ENCODE data around the gene OR10G3.
A peak's percentile ranks its signal among the peaks of the same experiment; 100 is the strongest.

Gene OR10G3

GRCh38 chr14:21535545-21536417, 44.1 kb downstream of the OR10G3 start:
- H3K4me2 ChIP-seq (ENCODE audit: insufficient read depth, low read length, poor library complexity, severe bottlenecking), result peak overlapping the region; percentile 63
- H2BK5ac ChIP-seq (ENCODE audit: low read length), result peak overlapping the region; percentile 97
- H3K36me3 ChIP-seq (replicated peaks in 1 of 2; ENCODE audit: control insufficient read depth in 2 of 2, insufficient read depth in 2 of 2, low read length in 2 of 2), result peaks cover 0 to 18% of the 10 kb centered on the region in 2 donors
- H2BK12ac ChIP-seq (ENCODE audit: low read length), result no peak overlapping the region
- WGBS, 2 donors (ENCODE audit: extremely low coverage in 2 of 2, insufficient read length in 2 of 2, insufficient replicate concordance in 1 of 2), result no CpG with 5 or more reads among the region's 6 CpGs
- no peak overlapping the region for H2AK5ac ChIP-seq (ENCODE audit: low read depth, low read length)
- peak overlapping the region; percentile 68 to 89 for H3K4me3 ChIP-seq (ENCODE audit: low read length in 2 of 2)
- no peaks in the 10 kb centered on the region for H3K27me3 ChIP-seq (ENCODE audit: control insufficient read depth in 3 of 3, insufficient read depth in 3 of 3, low read depth in 1 of 3, low read length in 3 of 3)
- peak overlapping the region; percentile 100 for H3K27ac ChIP-seq (replicated peaks; ENCODE audit: low read length)
- H3K4me1 ChIP-seq (ENCODE audit: control insufficient read depth in 2 of 2, insufficient read depth in 1 of 2, low read depth in 1 of 2, low read length in 2 of 2), result peaks cover 13 to 36% of the 10 kb centered on the region in 2 donors
- no peak for DNase-seq (ENCODE audit: low spot score)
- no peak overlapping the region for H2BK120ac ChIP-seq (ENCODE audit: low read depth, low read length)
- H4K91ac ChIP-seq (ENCODE audit: low read depth, low read length, poor library complexity), result no peak overlapping the region
- no peak overlapping the region for H3K14ac ChIP-seq (ENCODE audit: low read length)
- no peaks in the 10 kb centered on the region for H3K79me1 ChIP-seq (ENCODE audit: low read depth, low read length)
- H2BK15ac ChIP-seq (ENCODE audit: low read length), result no peak overlapping the region
- H3K9ac ChIP-seq (ENCODE audit: low read depth, low read length, poor library complexity), result peak overlapping the region; percentile 50
- H3K4ac ChIP-seq (ENCODE audit: low read length), result no peak overlapping the region
- H2AFZ ChIP-seq (ENCODE audit: low read length), result no peak overlapping the region
- H3K18ac ChIP-seq (ENCODE audit: low read length), result peak overlapping the region; percentile 90
- H4K8ac ChIP-seq (ENCODE audit: low read depth, low read length), result no peak overlapping the region
- H3K23ac ChIP-seq (ENCODE audit: low read depth, low read length, poor library complexity), result no peak overlapping the region
- H3K9me3 ChIP-seq (replicated peaks in 1 of 2; ENCODE audit: control insufficient read depth in 2 of 2, insufficient read depth in 1 of 2, low read depth in 1 of 2, low read length in 2 of 2), result no peaks in the 10 kb centered on the region

GRCh38 chr14:21534576-21534975, 45.3 kb downstream of the OR10G3 start:
- Histone ChIP-seq H3K4me3 (ENCODE audit: low read length in 2 of 2) (peak overlapping the region; percentile 68 to 80), H3K27ac (replicated peaks; ENCODE audit: low read length) (peak overlapping the region; percentile 100)

GRCh38 chr14:21533294-21533693, 46.6 kb downstream of the OR10G3 start:
- no peak overlapping the region for H3K9ac ChIP-seq (ENCODE audit: low read depth, low read length, poor library complexity)
- H3K23ac ChIP-seq (ENCODE audit: low read depth, low read length, poor library complexity), result no peak overlapping the region
- no peak overlapping the region for H3K14ac ChIP-seq (ENCODE audit: low read length)
- no peak overlapping the region for H4K91ac ChIP-seq (ENCODE audit: low read depth, low read length, poor library complexity)
- H4K8ac ChIP-seq (ENCODE audit: low read depth, low read length), result no peak overlapping the region
- H3K4me3 ChIP-seq (ENCODE audit: low read length in 2 of 2), result peak overlapping the region in 1 of 2 donors; percentile 44
- DNase-seq (ENCODE audit: low spot score), result no peak
- no peak overlapping the region for H2BK12ac ChIP-seq (ENCODE audit: low read length)
- H3K27ac ChIP-seq (replicated peaks; ENCODE audit: low read length), result peak overlapping the region; percentile 78
- H3K79me1 ChIP-seq (ENCODE audit: low read depth, low read length), result no peaks in the 10 kb centered on the region
- H3K36me3 ChIP-seq (replicated peaks in 1 of 2; ENCODE audit: control insufficient read depth in 2 of 2, insufficient read depth in 2 of 2, low read length in 2 of 2), result peaks cover 0 to 39% of the 10 kb centered on the region in 2 donors
- peaks cover 19 to 35% of the 10 kb centered on the region in 2 donors for H3K4me1 ChIP-seq (ENCODE audit: control insufficient read depth in 2 of 2, insufficient read depth in 1 of 2, low read depth in 1 of 2, low read length in 2 of 2)
- no peak overlapping the region for H2BK120ac ChIP-seq (ENCODE audit: low read depth, low read length)
- H3K4me2 ChIP-seq (ENCODE audit: insufficient read depth, low read length, poor library complexity, severe bottlenecking), result peak overlapping the region; percentile 65
- no peaks in the 10 kb centered on the region for H3K9me3 ChIP-seq (replicated peaks in 1 of 2; ENCODE audit: control insufficient read depth in 2 of 2, insufficient read depth in 1 of 2, low read depth in 1 of 2, low read length in 2 of 2)
- no peak overlapping the region for H3K18ac ChIP-seq (ENCODE audit: low read length)
- H2AK5ac ChIP-seq (ENCODE audit: low read depth, low read length), result no peak overlapping the region
- no peak overlapping the region for H2AFZ ChIP-seq (ENCODE audit: low read length)
- no peak overlapping the region for H2BK15ac ChIP-seq (ENCODE audit: low read length)
- H3K27me3 ChIP-seq (ENCODE audit: control insufficient read depth in 3 of 3, insufficient read depth in 3 of 3, low read depth in 1 of 3, low read length in 3 of 3), result no peaks in the 10 kb centered on the region
- no peak overlapping the region for H3K4ac ChIP-seq (ENCODE audit: low read length)
- no peak overlapping the region for H2BK5ac ChIP-seq (ENCODE audit: low read length)

More at GRCh38 chr14:21534576-21534975, 45.3 kb downstream of the OR10G3 start:
- Histone ChIP-seq H2AK5ac (ENCODE audit: low read depth, low read length) (no peak overlapping the region), H2AFZ (ENCODE audit: low read length) (no peak overlapping the region), H3K9me3 (replicated peaks in 1 of 2; ENCODE audit: control insufficient read depth in 2 of 2, insufficient read depth in 1 of 2, low read depth in 1 of 2, low read length in 2 of 2) (no peaks in the 10 kb centered on the region), H3K36me3 (replicated peaks in 1 of 2; ENCODE audit: control insufficient read depth in 2 of 2, insufficient read depth in 2 of 2, low read length in 2 of 2) (peaks cover 0 to 27% of the 10 kb centered on the region in 2 donors), H2BK5ac (ENCODE audit: low read length) (no peak overlapping the region), H2BK15ac (ENCODE audit: low read length) (no peak overlapping the region), H2BK12ac (ENCODE audit: low read length) (no peak overlapping the region), H4K8ac (ENCODE audit: low read depth, low read length) (no peak overlapping the region), H3K18ac (ENCODE audit: low read length) (peak overlapping the region; percentile 88), H3K27me3 (ENCODE audit: control insufficient read depth in 3 of 3, insufficient read depth in 3 of 3, low read depth in 1 of 3, low read length in 3 of 3) (no peaks in the 10 kb centered on the region), H3K4me1 (ENCODE audit: control insufficient read depth in 2 of 2, insufficient read depth in 1 of 2, low read depth in 1 of 2, low read length in 2 of 2) (peaks cover 19 to 38% of the 10 kb centered on the region in 2 donors), H3K9ac (ENCODE audit: low read depth, low read length, poor library complexity) (peak overlapping the region; percentile 94), H3K23ac (ENCODE audit: low read depth, low read length, poor library complexity) (no peak overlapping the region), H2BK120ac (ENCODE audit: low read depth, low read length) (peak overlapping the region; percentile 39), H3K4ac (ENCODE audit: low read length) (no peak overlapping the region), H3K4me2 (ENCODE audit: insufficient read depth, low read length, poor library complexity, severe bottlenecking) (peak overlapping the region; percentile 65), H3K14ac (ENCODE audit: low read length) (peak overlapping the region; percentile 42), H4K91ac (ENCODE audit: low read depth, low read length, poor library complexity) (no peak overlapping the region), H3K79me1 (ENCODE audit: low read depth, low read length) (no peaks in the 10 kb centered on the region)
- WGBS, 2 donors (ENCODE audit: extremely low coverage in 2 of 2, insufficient read length in 2 of 2, insufficient replicate concordance in 1 of 2), result no CpG with 5 or more reads among the region's 4 CpGs
- no peak for DNase-seq (ENCODE audit: low spot score)

- no peak overlapping the region for H3K4me2 ChIP-seq (ENCODE audit: insufficient read depth, low read length, poor library complexity, severe bottlenecking)
- no peak overlapping the region for H4K91ac ChIP-seq (ENCODE audit: low read depth, low read length, poor library complexity)
- H2BK5ac ChIP-seq (ENCODE audit: low read length), result no peak overlapping the region
- no peak overlapping the region for H2BK12ac ChIP-seq (ENCODE audit: low read length)
- no peak overlapping the region for H3K14ac ChIP-seq (ENCODE audit: low read length)
- no peak overlapping the region for H2AFZ ChIP-seq (ENCODE audit: low read length)
- no peak overlapping the region for H2AK5ac ChIP-seq (ENCODE audit: low read depth, low read length)
- H3K79me1 ChIP-seq (ENCODE audit: low read depth, low read length), result no peaks in the 10 kb centered on the region
- no CpG with 5 or more reads among the region's 1 CpG for WGBS, 2 donors (ENCODE audit: extremely low coverage in 2 of 2, insufficient read length in 2 of 2, insufficient replicate concordance in 1 of 2)
- H3K4me3 ChIP-seq (ENCODE audit: low read length in 2 of 2), result no peak overlapping the region
- H3K9me3 ChIP-seq (replicated peaks in 1 of 2; ENCODE audit: control insufficient read depth in 2 of 2, insufficient read depth in 1 of 2, low read depth in 1 of 2, low read length in 2 of 2), result no peaks in the 10 kb centered on the region
- H3K27ac ChIP-seq (replicated peaks; ENCODE audit: low read length), result peak overlapping the region; percentile 80
- H3K18ac ChIP-seq (ENCODE audit: low read length), result no peak overlapping the region
- H2BK120ac ChIP-seq (ENCODE audit: low read depth, low read length), result no peak overlapping the region
- no peak overlapping the region for H4K8ac ChIP-seq (ENCODE audit: low read depth, low read length)
- H3K36me3 ChIP-seq (replicated peaks in 1 of 2; ENCODE audit: control insufficient read depth in 2 of 2, insufficient read depth in 2 of 2, low read length in 2 of 2), result peaks cover 8 to 56% of the 10 kb centered on the region in 2 donors
- no peak overlapping the region for H3K9ac ChIP-seq (ENCODE audit: low read depth, low read length, poor library complexity)
- H2BK15ac ChIP-seq (ENCODE audit: low read length), result no peak overlapping the region
- DNase-seq (ENCODE audit: low spot score), result no peak
- peaks cover 22 to 39% of the 10 kb centered on the region in 2 donors for H3K4me1 ChIP-seq (ENCODE audit: control insufficient read depth in 2 of 2, insufficient read depth in 1 of 2, low read depth in 1 of 2, low read length in 2 of 2)
- H3K23ac ChIP-seq (ENCODE audit: low read depth, low read length, poor library complexity), result no peak overlapping the region
- H3K4ac ChIP-seq (ENCODE audit: low read length), result no peak overlapping the region
- H3K27me3 ChIP-seq (ENCODE audit: control insufficient read depth in 3 of 3, insufficient read depth in 3 of 3, low read depth in 1 of 3, low read length in 3 of 3), result no peaks in the 10 kb centered on the region
These were observed 50.4 kb downstream of the OR10G3 start for GRCh38 chr14:21529515-21529914.

All from neuronal stem cell (in vitro differentiated cells).